ENCODE results near the gene HOXC5. TPM values are rescaled to one million over a fixed set of nuclear protein-coding genes. Genes with fewer than 3 reads are reported as not detected.

Gene HOXC5
- total RNA-seq, 1 donor from 2014 or later: 0.50 TPM

- no peaks in the 10 kb centered on the region for H3K36me3 ChIP-seq (ENCODE audit: control insufficient read depth, insufficient read depth, low read length)
- DNase-seq (ENCODE audit: low read depth): no peak
- peaks cover 28% of the 10 kb centered on the region for H3K27me3 ChIP-seq (ENCODE audit: control insufficient read depth, insufficient read depth, low read length)
- H3K4me3 ChIP-seq (ENCODE audit: low read depth, low read length): peak overlapping the region; percentile 27
- no peak for TF ChIP-seq CTCF (IDR thresholded peaks at IDR 0.05; ENCODE audit: insufficient read depth, low read length, poor library complexity, severe bottlenecking)
Observed at GRCh38 chr12:54033106-54033979, 493 bp downstream of the HOXC5 start.

GRCh38 chr12:54033980-54034784 is 1.3 kb downstream of the HOXC5 start:
- TF ChIP-seq CTCF (IDR thresholded peaks at IDR 0.05; ENCODE audit: insufficient read depth, low read length, poor library complexity, severe bottlenecking): no peak
- Histone ChIP-seq H3K4me3 (ENCODE audit: low read depth, low read length) (peak overlapping the region; percentile 27), H3K27me3 (ENCODE audit: control insufficient read depth, insufficient read depth, low read length) (peaks cover 32% of the 10 kb centered on the region), H3K36me3 (ENCODE audit: control insufficient read depth, insufficient read depth, low read length) (no peaks in the 10 kb centered on the region)
- DNase-seq (ENCODE audit: low read depth): no peak

- H3K4me3 ChIP-seq (ENCODE audit: low read depth, low read length): no peak overlapping the region
- H3K36me3 ChIP-seq (ENCODE audit: control insufficient read depth, insufficient read depth, low read length): no peaks in the 10 kb centered on the region
- peaks cover 30% of the 10 kb centered on the region for H3K27me3 ChIP-seq (ENCODE audit: control insufficient read depth, insufficient read depth, low read length)
- no peak for TF ChIP-seq CTCF (IDR thresholded peaks at IDR 0.05; ENCODE audit: insufficient read depth, low read length, poor library complexity, severe bottlenecking)
- DNase-seq (ENCODE audit: low read depth): no peak
Observed at GRCh38 chr12:54034785-54035310, 2.0 kb downstream of the HOXC5 start.

- peaks cover 28% of the 10 kb centered on the region for H3K27me3 ChIP-seq (ENCODE audit: control insufficient read depth, insufficient read depth, low read length)
- H3K4me3 ChIP-seq (ENCODE audit: low read depth, low read length): no peak overlapping the region
- no peaks in the 10 kb centered on the region for H3K36me3 ChIP-seq (ENCODE audit: control insufficient read depth, insufficient read depth, low read length)
- no peak for DNase-seq (ENCODE audit: low read depth)
- no peak for TF ChIP-seq CTCF (IDR thresholded peaks at IDR 0.05; ENCODE audit: insufficient read depth, low read length, poor library complexity, severe bottlenecking)
Observed at GRCh38 chr12:54035568-54036264, 2.9 kb downstream of the HOXC5 start.

- Histone ChIP-seq H3K4me3 (ENCODE audit: low read depth, low read length) (no peak overlapping the region), H3K27me3 (ENCODE audit: control insufficient read depth, insufficient read depth, low read length) (peaks cover 21% of the 10 kb centered on the region), H3K36me3 (ENCODE audit: control insufficient read depth, insufficient read depth, low read length) (no peaks in the 10 kb centered on the region)
- peak; percentile 55 for TF ChIP-seq CTCF (IDR thresholded peaks at IDR 0.05; ENCODE audit: insufficient read depth, low read length, poor library complexity, severe bottlenecking)
- no peak for DNase-seq (ENCODE audit: low read depth)
Observed at GRCh38 chr12:54036620-54037359, 3.9 kb downstream of the HOXC5 start.
